ENCODE data around the gene KDM5C. TPM values are rescaled to one million over a fixed set of nuclear protein-coding genes. Genes with fewer than 3 reads are reported as not detected.
A peak's percentile ranks its signal among the peaks of the same experiment; 100 is the strongest.

The KDM5C gene
- total RNA-seq (2021) (100 to 112 TPM (median 108 TPM) in 3 replicates), Bru-seq, nascent RNA (percentile 70 among the genes with signal in this experiment)
- long read RNA-seq, experiment 1, full-length matches to known transcripts: 35 of 142 reads
- long read RNA-seq, experiment 1, partial matches to known transcripts: 54 of 142 reads
- long read RNA-seq, experiment 1, other reads (novel, unspliced or antisense): 53 of 142 reads
- long read RNA-seq, experiment 2, full-length matches to known transcripts: 6 of 91 reads
- long read RNA-seq, experiment 2, partial matches to known transcripts: 35 of 91 reads
- long read RNA-seq, experiment 2, other reads (novel, unspliced or antisense): 50 of 91 reads
- long read RNA-seq, experiment 3, partial matches to known transcripts: 0 of 2 reads
- long read RNA-seq, experiment 3, other reads (novel, unspliced or antisense): 2 of 2 reads

GRCh38 chrX:53224860-53225797 lies at the start of gene KDM5C:
Gene KDM5C (minus strand): TSS chrX:53225207. CDS start chrX:53224889, 318 bp downstream.
- ATAC-seq (peak; percentile 69), DNase-seq (ENCODE audit: low spot score) (peak; percentile 81)
- ChIA-PET CTCF (interaction anchor here (0.6 to 0.8 kb wide), 4 partner anchors 14 to 221 kb away, joined by 3 to 5 read pairs (median 3); no protein-coding TSS in a partner anchor), POLR2A (interaction anchor here (1.2 kb wide), 2 partner anchors 56 to 197 kb away, joined by 3 to 8 read pairs; partner anchors contain the start of genes IQSEC2, RIBC1 and SMC1A)
- Mint-ChIP-seq H3K9me3 (no peaks in the 10 kb centered on the region), H3K27me3 (ENCODE audit: low read depth) (no peaks in the 10 kb centered on the region), H3K4me3 (peak within 1 kb of the TSS; percentile 93), H3K27ac (peak within 1 kb of the TSS; percentile 99), H3K4me1 (peaks cover 24% of the 10 kb centered on the region), H3K36me3 (no peaks in the 10 kb centered on the region; the same call in 1 of the 2 replicates)
- TF ChIP-seq FOXK1 (CRISPR knock-in tag; IDR thresholded peaks at IDR 0.05) (peak; percentile 58; the same call in 1 of the 2 replicates), ATF2 (CRISPR knock-in tag; IDR thresholded peaks at IDR 0.05; ENCODE audit: borderline replicate concordance, low read depth) (no peak), NR2C2 (CRISPR knock-in tag; IDR thresholded peaks at IDR 0.05) (no peak), KAT7 (CRISPR knock-in tag; IDR thresholded peaks at IDR 0.05; ENCODE audit: borderline replicate concordance) (no peak), ZNF416 (CRISPR knock-in tag; IDR thresholded peaks at IDR 0.05) (no peak), IRF2 (CRISPR knock-in tag; IDR thresholded peaks at IDR 0.05; ENCODE audit: borderline replicate concordance, low read depth) (no peak), ATF1 (CRISPR knock-in tag; IDR thresholded peaks at IDR 0.05) (no peak), FOXP1 (CRISPR knock-in tag; IDR thresholded peaks at IDR 0.05; ENCODE audit: borderline replicate concordance) (peak; percentile 37; the same call in 1 of the 2 replicates), SMAD4 (CRISPR knock-in tag; IDR thresholded peaks at IDR 0.05) (no peak), ARID4B (CRISPR knock-in tag; IDR thresholded peaks at IDR 0.05; ENCODE audit: borderline replicate concordance) (peak; percentile 26; the same call in 1 of the 2 replicates), E2F4 (CRISPR knock-in tag; IDR thresholded peaks at IDR 0.05; ENCODE audit: borderline replicate concordance, low read depth) (0 out of 2 replicates have a peak, but pooled peaks have one; percentile 27), MYBL2 (CRISPR knock-in tag; IDR thresholded peaks at IDR 0.05) (no peak), CREB1 (CRISPR knock-in tag; IDR thresholded peaks at IDR 0.05) (no peak), AFF4 (CRISPR knock-in tag; IDR thresholded peaks at IDR 0.05; ENCODE audit: borderline replicate concordance) (no peak), ZNF219 (CRISPR knock-in tag; IDR thresholded peaks at IDR 0.05; ENCODE audit: borderline replicate concordance) (no peak), ZNF671 (CRISPR knock-in tag; IDR thresholded peaks at IDR 0.05) (no peak), ZMAT4 (CRISPR knock-in tag; IDR thresholded peaks at IDR 0.05) (no peak), ZNF138 (CRISPR knock-in tag; conservative IDR thresholded peaks at IDR 0.05) (no peak), ATF6 (CRISPR knock-in tag; IDR thresholded peaks at IDR 0.05) (no peak), SP1 (CRISPR knock-in tag; conservative IDR thresholded peaks at IDR 0.05) (no peak; the same call in 1 of the 2 replicates)

Measured in WTC11 (cell line).